Calu3 (cell line): ENCODE results near the gene KRTAP10-5. TPM values are rescaled to one million over a fixed set of nuclear protein-coding genes. Genes with fewer than 3 reads are reported as not detected.

Experiments used
- BruUV-seq: library from RNA; stranded (reverse); fragments of 400-500 nt; replicated peaks from 2 replicates; lab custom pipeline; 2021; lab: Mats Ljungman, UMichigan
- CTCF ChIA-PET: fragments of 300-600 bp; sonication (Branson Sonifier 250); formaldehyde crosslinking; loops from one replicate; lab custom pipeline; 2022; ENCODE audit warnings: antibody characterized with exemption; lab: Charles Lee
- DNase-seq: peaks from one replicate; pipeline ENCODE4 v3.0.0; 2022
- H3K27ac Mint-ChIP-seq: one replicate; pipeline ENCODE4 v1.8.0; 2022; ENCODE audit warnings: mixed read lengths; ENCODE audit not compliant: unreplicated experiment
- H3K27me3 Mint-ChIP-seq: one replicate; pipeline ENCODE4 v1.8.0; 2022; ENCODE audit warnings: mixed read lengths; ENCODE audit not compliant: unreplicated experiment
- H3K36me3 Mint-ChIP-seq: one replicate; pipeline ENCODE4 v1.8.0; 2022; ENCODE audit warnings: mild to moderate bottlenecking, moderate library complexity, mixed read lengths; ENCODE audit not compliant: insufficient read depth, unreplicated experiment
- H3K4me1 Mint-ChIP-seq: one replicate; pipeline ENCODE4 v1.8.0; 2022; ENCODE audit warnings: mild to moderate bottlenecking, low read depth, mixed read lengths; ENCODE audit not compliant: unreplicated experiment
- H3K4me3 Mint-ChIP-seq: one replicate; pipeline ENCODE4 v1.8.0; 2022; ENCODE audit warnings: mild to moderate bottlenecking, low read depth, moderate library complexity, mixed read lengths; ENCODE audit not compliant: unreplicated experiment
- H3K9me3 Mint-ChIP-seq: one replicate; pipeline ENCODE4 v1.8.0; 2022; ENCODE audit warnings: low read depth, mixed read lengths; ENCODE audit not compliant: unreplicated experiment
- intact Hi-C: fragments of 100-400 bp; cut with micrococcal nuclease; formaldehyde crosslinking; loops from one replicate; pipeline ENCODE4 v1.10.0; 2022; ENCODE audit not compliant: unreplicated experiment
- total RNA-seq: library from RNA; stranded (reverse); gene quantifications from 2 replicates; pipeline ENCODE4 v1.2.3, GENCODE V29; 2022
- TF ChIP-seq, protein P1 (sequence below): fragments of 200-600 bp; IDR thresholded peaks from one replicate; pipeline ENCODE4 v1.8.0; 2022; ENCODE audit warnings: antibody characterized with exemption; ENCODE audit not compliant: unreplicated experiment

KRTAP10-5 gene
- total RNA-seq, 1 experiment from 2014 or later = not detected

DNA sequence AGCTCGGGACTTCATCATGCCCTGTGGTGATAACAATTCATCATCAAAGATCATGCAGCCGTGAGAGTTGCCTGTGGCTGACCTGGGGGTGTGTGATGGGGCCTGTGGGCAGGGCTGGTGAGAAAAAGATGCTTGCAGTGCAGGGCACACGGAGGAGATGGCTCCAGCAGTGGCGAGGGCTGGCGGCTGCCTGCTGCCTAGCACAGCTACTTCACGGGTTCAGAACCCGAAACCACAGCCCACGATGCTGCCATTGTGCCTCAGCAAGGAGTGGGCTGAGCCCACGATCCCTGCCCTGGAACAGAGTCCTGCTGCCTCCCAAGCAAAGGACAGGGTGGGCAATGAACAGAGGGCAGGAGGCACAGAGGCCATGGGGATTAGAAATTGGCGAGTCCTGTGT lies 45.9 kb upstream of the KRTAP10-5 start:
- TF ChIP-seq, protein P1, sequence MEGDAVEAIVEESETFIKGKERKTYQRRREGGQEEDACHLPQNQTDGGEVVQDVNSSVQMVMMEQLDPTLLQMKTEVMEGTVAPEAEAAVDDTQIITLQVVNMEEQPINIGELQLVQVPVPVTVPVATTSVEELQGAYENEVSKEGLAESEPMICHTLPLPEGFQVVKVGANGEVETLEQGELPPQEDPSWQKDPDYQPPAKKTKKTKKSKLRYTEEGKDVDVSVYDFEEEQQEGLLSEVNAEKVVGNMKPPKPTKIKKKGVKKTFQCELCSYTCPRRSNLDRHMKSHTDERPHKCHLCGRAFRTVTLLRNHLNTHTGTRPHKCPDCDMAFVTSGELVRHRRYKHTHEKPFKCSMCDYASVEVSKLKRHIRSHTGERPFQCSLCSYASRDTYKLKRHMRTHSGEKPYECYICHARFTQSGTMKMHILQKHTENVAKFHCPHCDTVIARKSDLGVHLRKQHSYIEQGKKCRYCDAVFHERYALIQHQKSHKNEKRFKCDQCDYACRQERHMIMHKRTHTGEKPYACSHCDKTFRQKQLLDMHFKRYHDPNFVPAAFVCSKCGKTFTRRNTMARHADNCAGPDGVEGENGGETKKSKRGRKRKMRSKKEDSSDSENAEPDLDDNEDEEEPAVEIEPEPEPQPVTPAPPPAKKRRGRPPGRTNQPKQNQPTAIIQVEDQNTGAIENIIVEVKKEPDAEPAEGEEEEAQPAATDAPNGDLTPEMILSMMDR = no peak
- Mint-ChIP-seq H3K4me1 (no peaks in the 10 kb centered on the region), H3K4me3 (no peak overlapping the region), H3K36me3 (no peaks in the 10 kb centered on the region), H3K27me3 (peaks cover 58% of the 10 kb centered on the region), H3K27ac (no peak overlapping the region), H3K9me3 (peaks cover 23% of the 10 kb centered on the region)
- no TSS peak for BruUV-seq
- intact Hi-C loops = no loop called here
- DNase-seq = no peak
- CTCF ChIA-PET = no interaction called here

DNA sequence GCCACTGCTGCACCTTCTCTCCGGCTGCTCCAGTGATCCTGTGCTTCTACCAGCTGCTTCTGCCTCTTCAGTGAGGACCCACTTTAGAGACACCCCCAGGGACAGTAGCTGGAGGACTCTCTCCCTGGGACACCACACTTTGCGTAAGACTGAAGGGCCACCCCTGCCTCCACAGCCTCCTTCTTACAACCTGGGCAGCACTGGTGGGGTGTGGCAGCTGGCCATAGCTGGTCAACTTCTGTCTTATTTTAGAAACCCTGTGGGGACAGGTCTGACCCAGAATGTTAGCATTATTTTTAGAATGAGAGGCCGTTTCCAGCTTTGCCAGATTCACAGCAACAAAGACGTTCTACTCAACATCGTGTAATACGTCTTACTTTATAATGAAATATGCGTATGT lies 45.4 kb upstream of the KRTAP10-5 start:
- no peak overlapping the region for H3K4me3 Mint-ChIP-seq
- DNase-seq = no peak
- intact Hi-C loops = no loop called here
- H3K36me3 Mint-ChIP-seq = no peaks in the 10 kb centered on the region
- no peak overlapping the region for H3K27ac Mint-ChIP-seq
- peaks cover 19% of the 10 kb centered on the region for H3K9me3 Mint-ChIP-seq
- CTCF ChIA-PET = no interaction called here
- BruUV-seq = no TSS peak
- TF ChIP-seq, protein P1 = no peak
- no peaks in the 10 kb centered on the region for H3K4me1 Mint-ChIP-seq
- peaks cover 53% of the 10 kb centered on the region for H3K27me3 Mint-ChIP-seq

DNA sequence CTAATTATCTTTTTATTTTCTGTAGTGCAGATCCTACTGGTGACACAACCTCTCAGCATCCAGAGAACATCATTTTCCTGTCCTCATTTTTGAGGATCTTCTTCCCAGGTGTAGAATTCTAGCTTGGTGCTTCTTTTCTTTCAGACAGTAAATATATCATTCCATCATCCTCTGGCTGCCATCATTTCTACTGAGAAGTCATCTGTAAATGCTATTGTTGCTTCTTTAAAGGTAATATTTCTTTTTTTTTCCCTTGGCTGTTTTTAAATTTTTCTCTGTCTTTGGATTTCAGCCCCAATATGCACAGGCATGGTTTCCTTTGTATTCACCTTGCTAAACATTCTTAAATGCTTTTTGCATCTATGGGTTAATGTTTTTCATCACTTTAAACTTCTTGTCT lies 43.2 kb upstream of the KRTAP10-5 start:
- DNase-seq = no peak
- TF ChIP-seq, protein P1 = no peak
- BruUV-seq = no TSS peak
- Mint-ChIP-seq H3K9me3 (peaks cover 25% of the 10 kb centered on the region), H3K27ac (no peak overlapping the region), H3K36me3 (peaks cover 5% of the 10 kb centered on the region), H3K27me3 (peaks cover 54% of the 10 kb centered on the region), H3K4me1 (no peaks in the 10 kb centered on the region), H3K4me3 (no peak overlapping the region)
- CTCF ChIA-PET = no interaction called here
- intact Hi-C loops = no loop called here

DNA sequence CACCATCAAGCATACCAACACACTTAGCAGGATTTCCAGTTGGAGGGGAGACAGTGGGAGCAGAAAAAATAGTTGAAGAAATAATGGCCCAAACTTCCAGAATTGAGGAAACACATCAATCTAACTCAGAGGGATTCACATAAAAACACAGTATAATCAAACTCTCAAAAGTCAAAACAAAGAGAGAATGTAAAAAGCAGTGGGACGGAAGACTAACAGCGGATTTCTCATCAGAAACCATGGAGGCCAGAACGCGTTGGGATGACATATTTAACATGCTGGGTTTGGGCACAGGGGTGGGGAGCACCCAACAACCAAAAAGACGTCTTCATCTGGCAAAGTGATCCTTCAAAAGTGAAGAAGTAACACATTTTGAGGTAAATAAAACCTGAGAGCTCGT lies 39.5 kb upstream of the KRTAP10-5 start:
- no TSS peak for BruUV-seq
- TF ChIP-seq, protein P1 = no peak
- H3K36me3 Mint-ChIP-seq = peaks cover 5% of the 10 kb centered on the region
- intact Hi-C loops = no loop called here
- DNase-seq = no peak
- CTCF ChIA-PET = no interaction called here
- H3K4me1 Mint-ChIP-seq = no peaks in the 10 kb centered on the region
- H3K4me3 Mint-ChIP-seq = no peak overlapping the region
- H3K27me3 Mint-ChIP-seq = peaks cover 66% of the 10 kb centered on the region
- H3K27ac Mint-ChIP-seq = no peak overlapping the region
- H3K9me3 Mint-ChIP-seq = peaks cover 25% of the 10 kb centered on the region

DNA sequence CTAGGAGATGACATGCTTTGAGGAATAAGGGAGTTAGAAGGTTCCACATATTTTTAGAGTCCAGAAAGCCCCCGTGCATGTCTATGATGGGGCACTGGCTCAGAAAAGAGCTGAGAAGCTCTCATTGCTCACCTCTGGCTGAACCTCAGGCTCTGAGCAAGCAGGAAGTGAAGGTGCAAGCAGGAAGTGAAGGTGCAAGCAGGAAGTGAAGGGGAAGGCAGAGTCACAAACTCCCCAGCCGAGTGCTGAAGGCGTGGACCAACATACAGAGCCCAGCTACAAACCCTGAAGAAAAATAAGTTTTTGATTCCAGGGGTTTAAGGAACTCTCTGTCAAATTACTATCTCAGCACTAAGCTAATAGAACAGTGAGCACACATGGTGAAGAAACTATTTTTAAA lies 38.5 kb upstream of the KRTAP10-5 start:
- Mint-ChIP-seq H3K9me3 (peaks cover 19% of the 10 kb centered on the region), H3K27me3 (peaks cover 57% of the 10 kb centered on the region), H3K4me3 (no peak overlapping the region), H3K36me3 (peaks cover 5% of the 10 kb centered on the region), H3K4me1 (no peaks in the 10 kb centered on the region), H3K27ac (no peak overlapping the region)
- TF ChIP-seq, protein P1 = no peak
- CTCF ChIA-PET = no interaction called here
- BruUV-seq = no TSS peak
- no peak for DNase-seq
- intact Hi-C loops = no loop called here
